Endothelial cell of umbilical vein (primary cell): ENCODE results near the gene RTN4IP1. TPM values are rescaled to one million over a fixed set of nuclear protein-coding genes. Genes with fewer than 3 reads are reported as not detected.

ENCODE experiments used
- BruUV-seq: library from RNA; stranded (reverse); fragments of 400-500 nt; replicated peaks from 2 replicates; lab custom pipeline; 2021; lab: Mats Ljungman, UMichigan
- CTCF ChIA-PET: fragments of 300-600, 350-600 bp; sonication (Branson Sonifier 250); formaldehyde crosslinking; loops from one replicate; lab custom pipeline; 2021; ENCODE audit warnings: antibody characterized with exemption, inconsistent platforms; lab: Charles Lee
- POLR2A ChIA-PET: fragments of 300-600, 350-600 bp; sonication (Branson Sonifier 250); formaldehyde crosslinking; loops from one replicate; lab custom pipeline; 2021; ENCODE audit warnings: antibody characterized with exemption, inconsistent platforms; lab: Charles Lee
- DNase-seq: peaks from one replicate; pipeline ENCODE4 v3.0.0-alpha.2; 2011; ENCODE audit warnings: low read depth, low spot score
- FAIRE-seq: peaks from 2 replicates; lab custom pipeline; 2011; peaks lifted over from hg19 to GRCh38; lab: Jason Lieb, UNC
- H2AFZ ChIP-seq: 2 replicates; pipeline ENCODE4 v1.6.0; 2012; ENCODE audit warnings: low read depth, low read length, control low read depth, inconsistent platforms
- H3K27ac ChIP-seq: 2 replicates; pipeline ENCODE4 v1.5.1; 2011; ENCODE audit warnings: low read depth, mild to moderate bottlenecking, control low read depth, low read length, moderate library complexity; ENCODE audit not compliant: insufficient read depth
- H3K27me3 ChIP-seq, 2 experiments: 2 replicates each; pipeline versions ENCODE4 v1.6.0 to v1.6.1; 2011; ENCODE audit warnings: low read length in 2 of 2, mixed read lengths in 1 of 2; ENCODE audit not compliant: control insufficient read depth in 2 of 2, insufficient read depth in 2 of 2
- H3K36me3 ChIP-seq, 2 experiments: 2 replicates in 1 of 2; 3 replicates in 1 of 2; pipeline ENCODE4 v1.5.1; 2011; ENCODE audit warnings: low read length in 2 of 2, mild to moderate bottlenecking in 1 of 2, moderate library complexity in 1 of 2; ENCODE audit not compliant: control insufficient read depth in 2 of 2, insufficient read depth in 2 of 2; ENCODE audit errors: extremely low read depth in 1 of 2
- H3K4me1 ChIP-seq: 3 replicates; pipeline ENCODE4 v1.5.1; 2011; ENCODE audit warnings: mild to moderate bottlenecking, low read length; ENCODE audit not compliant: control insufficient read depth, insufficient read depth; ENCODE audit errors: extremely low read depth
- H3K4me2 ChIP-seq: 2 replicates; pipeline ENCODE4 v1.6.1; 2011; ENCODE audit warnings: low read length, control low read depth, mixed read lengths; ENCODE audit not compliant: insufficient read depth
- H3K4me3 ChIP-seq, 3 experiments: fragments of 200-600 bp in 1 of 3; sonication (generic), shearing (Covaris generic) in 1 of 3; replicated peaks in 1 of 3; 2 replicates each; pipeline ENCODE4 v1.5.1; 2011 to 2016; ENCODE audit warnings: control low read depth in 3 of 3, low read length in 3 of 3, mild to moderate bottlenecking in 2 of 3, inconsistent platforms in 1 of 3, low read depth in 1 of 3, moderate library complexity in 1 of 3; ENCODE audit not compliant: insufficient read depth in 1 of 3
- H3K79me2 ChIP-seq: 2 replicates; pipeline ENCODE4 v1.6.0; 2012; ENCODE audit warnings: low read length, inconsistent platforms; ENCODE audit not compliant: control insufficient read depth, insufficient read depth
- H3K9ac ChIP-seq: replicated peaks from 2 replicates; pipeline ENCODE3; 2011; ENCODE audit warnings: low read length, control low read depth; ENCODE audit not compliant: insufficient read depth; ENCODE audit errors: extremely low read depth
- H3K9me1 ChIP-seq: replicated peaks from 3 replicates; pipeline ENCODE4 v1.6.0; 2011; ENCODE audit warnings: mild to moderate bottlenecking, low read length; ENCODE audit not compliant: control insufficient read depth, insufficient read depth; ENCODE audit errors: extremely low read depth
- H3K9me3 ChIP-seq: replicated peaks from 2 replicates; pipeline ENCODE4 v1.5.1; 2012; ENCODE audit warnings: low read length, inconsistent platforms; ENCODE audit not compliant: control insufficient read depth, insufficient read depth
- H4K20me1 ChIP-seq: replicated peaks from 2 replicates; pipeline ENCODE3; 2011; ENCODE audit warnings: mild to moderate bottlenecking, low read length; ENCODE audit not compliant: control insufficient read depth, insufficient read depth; ENCODE audit errors: extremely low read depth
- CTCF ChIP-seq, 2 donors: IDR thresholded peaks; 1 replicate in 1 of 2; 2 replicates in 1 of 2; pipeline ENCODE4 v1.5.1; 2011; ENCODE audit warnings: low read length in 2 of 2, mild to moderate bottlenecking in 2 of 2, moderate library complexity in 2 of 2, control low read depth in 1 of 2, inconsistent platforms in 1 of 2, low read depth in 1 of 2; ENCODE audit not compliant: insufficient read depth in 1 of 2; ENCODE audit errors: extremely low read depth in 1 of 2
- EZH2 ChIP-seq: IDR thresholded peaks from 2 replicates; pipeline ENCODE4 v1.6.1; 2012; ENCODE audit warnings: borderline replicate concordance, low read depth, mild to moderate bottlenecking, moderate library complexity, low read length, inconsistent platforms; ENCODE audit not compliant: severe bottlenecking
- FOS ChIP-seq: IDR thresholded peaks from 2 replicates; pipeline ENCODE4 v1.6.1; 2011; ENCODE audit warnings: mild to moderate bottlenecking, low read length, moderate library complexity, borderline replicate concordance; ENCODE audit not compliant: insufficient read depth
- GATA2 ChIP-seq: IDR thresholded peaks from 2 replicates; pipeline ENCODE4 v1.7.0; 2011; ENCODE audit warnings: low read depth, mild to moderate bottlenecking, moderate library complexity, mixed read lengths, low read length; ENCODE audit not compliant: insufficient read length, insufficient read depth
- JUN ChIP-seq: IDR thresholded peaks from 2 replicates; pipeline ENCODE4 v1.6.1; 2011; ENCODE audit warnings: borderline replicate concordance, low read depth; ENCODE audit not compliant: insufficient read length, insufficient read depth
- MYC ChIP-seq: IDR thresholded peaks from one replicate; pipeline ENCODE4 v1.6.1; 2011; ENCODE audit warnings: mild to moderate bottlenecking, low read depth, low read length
- POLR2A ChIP-seq: IDR thresholded peaks from 2 replicates; pipeline ENCODE4 v1.6.1; 2012; ENCODE audit warnings: low read depth, mild to moderate bottlenecking, control low read depth, low read length
- POLR2AphosphoS5 ChIP-seq: IDR thresholded peaks from 2 replicates; pipeline ENCODE4 v1.6.1; 2012; ENCODE audit warnings: low read depth, mild to moderate bottlenecking, control low read depth, low read length, moderate library complexity; ENCODE audit not compliant: insufficient read depth
- dilution Hi-C: fragments of 300-500 bp; cut with MboI; formaldehyde crosslinking; loops from one replicate; pipeline ENCODE4 v1.15.0; 2019; ENCODE audit warnings: low sequenced_read_pairs; ENCODE audit not compliant: extremely low pct_ligation_motif_present
- intact Hi-C: fragments of 100-400 bp; cut with micrococcal nuclease; formaldehyde crosslinking; loops from one replicate; pipeline ENCODE4 v1.10.0; 2022
- polyA plus RNA-seq, 4 experiments: library from polyadenylated mRNA; depleted of rRNA in 3 of 4; stranded (reverse) in 3 of 4; unstranded in 1 of 4; fragments of >200 nt; gene quantifications; 2 replicates each; pipeline versions ENCODE4 v1.2.1 to v1.2.3, GENCODE V29; 2011 to 2012; ENCODE audit warnings: missing spikeins in 1 of 4
- total RNA-seq: library from RNA; stranded (reverse); gene quantifications from 2 replicates; pipeline ENCODE4 v1.2.3, GENCODE V29; 2021
- TF ChIP-seq, protein P1 (sequence below): IDR thresholded peaks from 2 replicates; pipeline ENCODE4 v1.6.1; 2011; ENCODE audit not compliant: insufficient read depth, insufficient read length

The RTN4IP1 gene
- total and polyA plus RNA-seq, 2 donors (not counting 3 experiments of a cell fraction or from before 2014, with no cell fraction given): 3.9 to 5.4 TPM

GRCh38 chr6:106674541-106675229 is 45.4 kb upstream of the RTN4IP1 start:
- no peaks in the 10 kb centered on the region for H3K9me1 ChIP-seq
- no peak overlapping the region for H3K4me3 ChIP-seq
- no peaks in the 10 kb centered on the region for H4K20me1 ChIP-seq
- H3K9ac ChIP-seq: no peak overlapping the region
- DNase-seq (no peak), FAIRE-seq (no peak)
- H3K27me3 ChIP-seq: no peaks in the 10 kb centered on the region
- H3K27ac ChIP-seq: no peak overlapping the region
- no peaks in the 10 kb centered on the region for H3K9me3 ChIP-seq
- no peaks in the 10 kb centered on the region for H3K36me3 ChIP-seq
- intact Hi-C loops: no loop called here
- no peaks in the 10 kb centered on the region for H3K79me2 ChIP-seq
- ChIA-PET CTCF (no interaction called here), POLR2A (no interaction called here)
- dilution Hi-C loops: no loop called here
- H3K4me1 ChIP-seq: no peaks in the 10 kb centered on the region
- H2AFZ ChIP-seq: no peak overlapping the region
- no TSS peak for BruUV-seq
- no peak overlapping the region for H3K4me2 ChIP-seq
- TF ChIP-seq, protein P1, sequence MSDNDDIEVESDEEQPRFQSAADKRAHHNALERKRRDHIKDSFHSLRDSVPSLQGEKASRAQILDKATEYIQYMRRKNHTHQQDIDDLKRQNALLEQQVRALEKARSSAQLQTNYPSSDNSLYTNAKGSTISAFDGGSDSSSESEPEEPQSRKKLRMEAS: no peak
- TF ChIP-seq FOS: no peak
- no peak for TF ChIP-seq MYC
- TF ChIP-seq JUN: no peak
- no peak for TF ChIP-seq CTCF (IDR thresholded peaks at IDR 0.05; ENCODE audit: extremely low read depth in 1 of 2, insufficient read depth in 1 of 2, low read depth in 1 of 2, low read length in 2 of 2)
- TF ChIP-seq POLR2A: no peak
- no peak for TF ChIP-seq POLR2AphosphoS5
- TF ChIP-seq GATA2: no peak
- no peak for TF ChIP-seq EZH2
